GM20431 (cell line): ENCODE measurements around the gene ALDH1L1.

Source experiments
- in situ Hi-C: fragments of 300-500 bp; cut with MseI, MboI; formaldehyde crosslinking; loops from one replicate; pipeline ENCODE4 v1.15.0; 2020; ENCODE audit warnings: low sequenced_read_pairs; ENCODE audit not compliant: unreplicated experiment

ALDH1L1 gene

GRCh38 chr3:126064627-126065258 lies 115.6 kb downstream of the ALDH1L1 start:
- in situ Hi-C loops = no loop called here

- in situ Hi-C loops = no loop called here
Measured at GRCh38 chr3:126063358-126063965, 116.9 kb downstream of the ALDH1L1 start.

- in situ Hi-C loops = no loop called here
Measured at GRCh38 chr3:126061301-126062032, 118.9 kb downstream of the ALDH1L1 start.

- in situ Hi-C loops = no loop called here
Measured at GRCh38 chr3:126060613-126061145, 119.7 kb downstream of the ALDH1L1 start.

- in situ Hi-C loops = no loop called here
Measured at GRCh38 chr3:126058666-126059065, 121.7 kb downstream of the ALDH1L1 start.

- in situ Hi-C loops = no loop called here
Measured at GRCh38 chr3:126057936-126058335, 122.5 kb downstream of the ALDH1L1 start.

GRCh38 chr3:126057501-126057819 lies 122.9 kb downstream of the ALDH1L1 start:
- in situ Hi-C loops = no loop called here

GRCh38 chr3:126056681-126057500 lies 123.5 kb downstream of the ALDH1L1 start:
- in situ Hi-C loops = no loop called here

GRCh38 chr3:126056088-126056487 lies 124.3 kb downstream of the ALDH1L1 start:
- in situ Hi-C loops = no loop called here

- in situ Hi-C loops = no loop called here
Measured at GRCh38 chr3:126054870-126055269, 125.5 kb downstream of the ALDH1L1 start.

- in situ Hi-C loops = no loop called here
Measured at GRCh38 chr3:126053949-126054569, 126.3 kb downstream of the ALDH1L1 start.
